ENCODE results near the gene PINLYP. TPM values are rescaled to one million over a fixed set of nuclear protein-coding genes. Genes with fewer than 3 reads are reported as not detected.

PINLYP gene
- polyA plus RNA-seq, 1 donor (not counting 4 experiments of a cell fraction or from before 2014, with no cell fraction given) = 16.0 TPM

DNA sequence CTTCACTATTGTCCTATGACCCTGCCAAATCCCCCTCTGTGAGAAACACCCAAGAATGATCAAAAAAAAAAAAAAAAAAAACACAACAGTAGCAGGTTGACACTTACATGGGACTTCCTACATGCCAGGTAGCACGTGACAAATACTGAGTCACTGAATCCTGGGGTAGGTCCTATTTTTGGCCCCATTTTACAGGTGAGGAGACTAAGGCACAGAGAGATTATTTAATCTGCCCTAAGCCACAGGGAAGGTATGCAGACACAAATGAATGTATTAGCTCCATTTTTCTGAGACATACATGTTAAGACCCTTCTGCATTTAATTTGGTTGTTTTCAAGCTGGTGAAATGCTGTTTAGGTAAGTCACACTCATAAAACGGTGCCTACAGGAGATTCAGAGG is 26.9 kb upstream of the PINLYP start:
- Histone ChIP-seq H3K79me2 (ENCODE audit: control insufficient read depth, insufficient read depth, low read length) (no peaks in the 10 kb centered on the region), H3K27ac (ENCODE audit: control insufficient read depth, insufficient read depth, low read length) (no peak overlapping the region), H2AFZ (ENCODE audit: control insufficient read depth, low read length) (no peak overlapping the region), H3K4me2 (ENCODE audit: control insufficient read depth, extremely low read depth, insufficient read depth, low read depth, low read length) (no peak overlapping the region), H3K27me3 (ENCODE audit: control insufficient read depth, extremely low read depth, insufficient read depth, low read length) (no peaks in the 10 kb centered on the region), H3K4me1 (ENCODE audit: control insufficient read depth, extremely low read depth, insufficient read depth, low read length) (no peaks in the 10 kb centered on the region), H3K36me3 (ENCODE audit: control insufficient read depth in 2 of 2, extremely low read depth in 1 of 2, insufficient read depth in 2 of 2, low read length in 2 of 2) (peaks cover 19 to 23% of the 10 kb centered on the region in 2 experiments), H3K9me3 (ENCODE audit: control insufficient read depth, low read depth, low read length) (no peaks in the 10 kb centered on the region), H3K4me3 (ENCODE audit: control insufficient read depth in 2 of 3, extremely low read depth in 1 of 3, insufficient read depth in 2 of 3, low read depth in 1 of 3, low read length in 3 of 3) (no peak overlapping the region), H3K9ac (ENCODE audit: control insufficient read depth, extremely low read depth, insufficient read depth, low read length) (no peak overlapping the region), H4K20me1 (ENCODE audit: control insufficient read depth, extremely low read depth, insufficient read depth, low read length) (no peaks in the 10 kb centered on the region), H3K9me1 (ENCODE audit: control insufficient read depth, extremely low read depth, insufficient read depth, low read length) (no peaks in the 10 kb centered on the region)
- dilution Hi-C loops (cut with MboI; ENCODE audit: extremely low pct_ligation_motif_present, low sequenced_read_pairs) = no loop called here
- no peak for FAIRE-seq
- DNase-seq (ENCODE audit: low read depth, low spot score) = no peak
- no peak for TF ChIP-seq EZH2 (IDR thresholded peaks at IDR 0.05; ENCODE audit: low read length)
- TF ChIP-seq, protein P1, sequence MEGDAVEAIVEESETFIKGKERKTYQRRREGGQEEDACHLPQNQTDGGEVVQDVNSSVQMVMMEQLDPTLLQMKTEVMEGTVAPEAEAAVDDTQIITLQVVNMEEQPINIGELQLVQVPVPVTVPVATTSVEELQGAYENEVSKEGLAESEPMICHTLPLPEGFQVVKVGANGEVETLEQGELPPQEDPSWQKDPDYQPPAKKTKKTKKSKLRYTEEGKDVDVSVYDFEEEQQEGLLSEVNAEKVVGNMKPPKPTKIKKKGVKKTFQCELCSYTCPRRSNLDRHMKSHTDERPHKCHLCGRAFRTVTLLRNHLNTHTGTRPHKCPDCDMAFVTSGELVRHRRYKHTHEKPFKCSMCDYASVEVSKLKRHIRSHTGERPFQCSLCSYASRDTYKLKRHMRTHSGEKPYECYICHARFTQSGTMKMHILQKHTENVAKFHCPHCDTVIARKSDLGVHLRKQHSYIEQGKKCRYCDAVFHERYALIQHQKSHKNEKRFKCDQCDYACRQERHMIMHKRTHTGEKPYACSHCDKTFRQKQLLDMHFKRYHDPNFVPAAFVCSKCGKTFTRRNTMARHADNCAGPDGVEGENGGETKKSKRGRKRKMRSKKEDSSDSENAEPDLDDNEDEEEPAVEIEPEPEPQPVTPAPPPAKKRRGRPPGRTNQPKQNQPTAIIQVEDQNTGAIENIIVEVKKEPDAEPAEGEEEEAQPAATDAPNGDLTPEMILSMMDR (optimal IDR thresholded peaks at IDR 0.05 in 1 of 3, IDR thresholded peaks at IDR 0.05 in 1 of 3, conservative IDR thresholded peaks at IDR 0.05 in 1 of 3; ENCODE audit: extremely low read depth in 1 of 3, insufficient read depth in 2 of 3, low read length in 3 of 3) = no peak

DNA sequence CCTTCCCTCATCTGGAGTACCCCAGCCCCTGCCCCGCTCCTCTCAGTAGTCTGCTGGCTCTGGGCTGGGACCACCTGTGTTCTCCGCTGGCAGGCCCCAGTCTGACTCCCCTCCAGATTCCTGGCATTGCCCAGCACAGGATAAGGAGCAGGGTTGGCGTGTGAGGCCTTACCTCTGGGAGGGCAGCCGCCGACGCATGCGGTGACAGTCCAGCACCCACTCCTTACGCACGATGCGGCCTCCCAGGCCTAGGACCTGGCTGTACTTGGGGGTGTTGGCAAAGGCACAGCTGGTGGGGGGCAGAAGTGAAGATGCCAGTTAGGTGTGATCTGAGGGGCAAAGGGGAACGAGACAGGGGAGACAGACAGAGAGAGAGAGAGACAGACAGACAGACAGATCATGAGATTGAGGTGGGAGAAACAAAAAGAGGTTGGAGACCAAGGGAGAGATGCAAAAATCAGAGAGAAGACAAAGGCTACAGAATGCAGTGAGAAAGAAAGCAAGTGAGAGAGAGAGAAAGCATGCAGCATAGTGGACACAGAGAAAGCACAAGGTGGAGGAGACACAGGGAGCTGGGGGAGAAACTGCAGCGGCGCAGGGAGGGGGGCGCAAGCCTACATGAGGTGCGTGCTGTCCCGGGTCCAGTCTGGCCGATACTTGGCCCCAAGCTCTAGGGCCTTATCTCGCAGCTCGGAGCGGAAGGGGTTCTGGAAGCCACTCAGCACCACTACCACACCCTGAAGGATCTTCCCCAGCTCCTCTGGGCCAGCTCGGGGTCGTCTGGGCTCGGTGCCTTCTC is 24.0 kb upstream of the PINLYP start:
- H3K4me3 ChIP-seq (ENCODE audit: control insufficient read depth in 2 of 3, extremely low read depth in 1 of 3, insufficient read depth in 2 of 3, low read depth in 1 of 3, low read length in 3 of 3) = no peak overlapping the region
- FAIRE-seq (no peak), DNase-seq (ENCODE audit: low read depth, low spot score) (no peak)
- TF ChIP-seq EZH2 (IDR thresholded peaks at IDR 0.05; ENCODE audit: low read length) = no peak
- TF ChIP-seq, protein P1 (optimal IDR thresholded peaks at IDR 0.05 in 1 of 3, IDR thresholded peaks at IDR 0.05 in 1 of 3, conservative IDR thresholded peaks at IDR 0.05 in 1 of 3; ENCODE audit: extremely low read depth in 1 of 3, insufficient read depth in 2 of 3, low read length in 3 of 3) = no peak
- H3K27ac ChIP-seq (ENCODE audit: control insufficient read depth, insufficient read depth, low read length) = no peak overlapping the region
- H4K20me1 ChIP-seq (ENCODE audit: control insufficient read depth, extremely low read depth, insufficient read depth, low read length) = no peaks in the 10 kb centered on the region
- H3K9me1 ChIP-seq (ENCODE audit: control insufficient read depth, extremely low read depth, insufficient read depth, low read length) = no peaks in the 10 kb centered on the region
- no peak overlapping the region for H2AFZ ChIP-seq (ENCODE audit: control insufficient read depth, low read length)
- H3K79me2 ChIP-seq (ENCODE audit: control insufficient read depth, insufficient read depth, low read length) = no peaks in the 10 kb centered on the region
- H3K27me3 ChIP-seq (ENCODE audit: control insufficient read depth, extremely low read depth, insufficient read depth, low read length) = no peaks in the 10 kb centered on the region
- dilution Hi-C loops (cut with MboI; ENCODE audit: extremely low pct_ligation_motif_present, low sequenced_read_pairs) = no loop called here
- no peak overlapping the region for H3K4me2 ChIP-seq (ENCODE audit: control insufficient read depth, extremely low read depth, insufficient read depth, low read depth, low read length)
- no peaks in the 10 kb centered on the region for H3K9me3 ChIP-seq (ENCODE audit: control insufficient read depth, low read depth, low read length)
- H3K36me3 ChIP-seq (ENCODE audit: control insufficient read depth in 2 of 2, extremely low read depth in 1 of 2, insufficient read depth in 2 of 2, low read length in 2 of 2) = peaks cover 10 to 26% of the 10 kb centered on the region in 2 experiments
- H3K9ac ChIP-seq (ENCODE audit: control insufficient read depth, extremely low read depth, insufficient read depth, low read length) = no peak overlapping the region
- no peaks in the 10 kb centered on the region for H3K4me1 ChIP-seq (ENCODE audit: control insufficient read depth, extremely low read depth, insufficient read depth, low read length)

Data from keratinocyte (primary cell).